ENCODE measurements around the gene BDH1.
A peak's percentile ranks its signal among the peaks of the same experiment; 100 is the strongest.

DNA sequence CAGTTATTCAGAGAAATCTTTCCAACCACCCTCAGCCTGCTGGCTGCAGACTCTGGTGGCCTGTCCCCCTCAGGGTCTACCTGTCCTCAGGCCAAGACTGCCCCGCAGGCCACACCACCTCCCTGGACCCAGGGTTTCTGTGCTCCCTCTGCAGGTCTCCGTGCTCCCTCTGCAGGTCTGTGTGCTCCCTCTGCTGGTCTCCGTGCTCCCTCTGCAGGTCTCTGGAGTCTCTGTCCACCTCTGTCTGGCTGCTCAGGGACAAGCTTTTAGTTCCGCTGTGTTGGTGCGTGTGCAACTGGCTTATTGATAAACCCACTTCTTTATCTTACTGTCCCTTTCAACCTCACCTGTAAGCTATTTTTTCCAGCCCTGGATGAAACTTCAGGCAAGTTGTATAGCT is 30.1 kb downstream of the BDH1 start:
- TF ChIP-seq CTCF (IDR thresholded peaks at IDR 0.05) (peak in 2 of 6 experiments; percentile 33 to 50), POLR2A (IDR thresholded peaks at IDR 0.05) (no peak)

Measured in Peyer's patch (tissue), 4 donors.